Osteoblast (primary cell): Measurements from ENCODE around the gene ROBO2. TPM values are rescaled to one million over a fixed set of nuclear protein-coding genes. Genes with fewer than 3 reads are reported as not detected.

ENCODE experiments used
- DNase-seq: peaks from one replicate; pipeline ENCODE4 v3.0.0; 2011; ENCODE audit warnings: low spot score, mixed read lengths; ENCODE audit not compliant: insufficient read length; ENCODE audit errors: missing footprints
- H2AFZ ChIP-seq: 2 replicates; pipeline ENCODE4 v1.6.0; 2011; ENCODE audit warnings: mild to moderate bottlenecking, low read length
- H3K27ac ChIP-seq: 2 replicates; pipeline ENCODE4 v1.5.1; 2011; ENCODE audit warnings: mild to moderate bottlenecking, low read depth, low read length, moderate library complexity
- H3K27me3 ChIP-seq: 2 replicates; pipeline ENCODE4 v1.6.0; 2012; ENCODE audit warnings: mild to moderate bottlenecking, control low read depth, inconsistent platforms, low read length, moderate library complexity; ENCODE audit not compliant: insufficient read depth
- H3K36me3 ChIP-seq: 2 replicates; pipeline ENCODE4 v1.5.1; 2011; ENCODE audit warnings: mild to moderate bottlenecking, low read length, control low read depth, moderate library complexity; ENCODE audit not compliant: insufficient read depth
- H3K4me1 ChIP-seq: 2 replicates; pipeline ENCODE4 v1.5.1; 2011; ENCODE audit warnings: mild to moderate bottlenecking, low read length, control low read depth, moderate library complexity; ENCODE audit not compliant: insufficient read depth
- H3K4me2 ChIP-seq: 2 replicates; pipeline ENCODE4 v1.6.0; 2011; ENCODE audit warnings: mild to moderate bottlenecking, low read length; ENCODE audit not compliant: insufficient read depth
- H3K4me3 ChIP-seq: fragments of 200-600 bp; sonication (generic); 3 replicates; pipeline ENCODE4 v1.5.1; 2012; ENCODE audit warnings: mild to moderate bottlenecking, low read length, inconsistent platforms; ENCODE audit not compliant: insufficient read depth
- H3K79me2 ChIP-seq: 2 replicates; pipeline ENCODE4 v1.6.0; 2012; ENCODE audit warnings: mild to moderate bottlenecking, low read length, control low read depth, inconsistent platforms; ENCODE audit not compliant: insufficient read depth
- H3K9me3 ChIP-seq: 2 replicates; pipeline ENCODE4 v1.5.1; 2011; ENCODE audit warnings: low read depth, low read length, control low read depth
- H4K20me1 ChIP-seq: 2 replicates; pipeline ENCODE4 v1.6.0; 2012; ENCODE audit warnings: mild to moderate bottlenecking, low read length, control low read depth; ENCODE audit not compliant: insufficient read depth
- CTCF ChIP-seq: IDR thresholded peaks from 2 replicates; pipeline ENCODE4 v1.5.1; 2011; ENCODE audit warnings: mild to moderate bottlenecking, low read depth, low read length, moderate library complexity; ENCODE audit errors: extremely low read depth
- total RNA-seq: library from RNA; depleted of rRNA; stranded (reverse); fragments of >200 nt; gene quantifications from 2 replicates; pipeline ENCODE4 v1.2.3, GENCODE V29; 2012

Gene ROBO2
- total RNA-seq, 1 donor, result 0.36 TPM

DNA sequence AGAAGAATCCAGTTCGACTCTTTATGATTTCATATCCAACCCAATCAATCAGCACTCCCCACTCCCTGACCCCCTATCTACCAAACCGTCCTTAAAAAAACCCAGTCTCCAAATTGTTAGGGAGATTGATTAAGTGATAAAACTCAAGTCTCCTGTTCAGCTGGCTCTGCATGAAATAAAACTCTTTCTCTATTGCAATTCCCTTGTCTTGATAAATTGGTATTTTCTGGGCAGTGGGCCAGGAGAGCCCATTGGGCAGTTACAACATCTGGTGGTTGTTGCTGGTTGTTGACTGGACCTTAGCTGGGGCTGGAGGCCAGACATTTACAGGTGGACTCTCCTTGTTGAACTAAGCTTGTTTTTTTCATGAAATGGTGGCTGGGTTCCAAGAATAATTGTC, 642.3 kb downstream of the ROBO2 start:
- no peaks in the 10 kb centered on the region for H4K20me1 ChIP-seq
- H3K9me3 ChIP-seq, result peaks cover 1% of the 10 kb centered on the region
- no peak overlapping the region for H3K4me2 ChIP-seq
- TF ChIP-seq CTCF, result no peak
- H3K27ac ChIP-seq, result no peak overlapping the region
- H2AFZ ChIP-seq, result no peak overlapping the region
- H3K4me1 ChIP-seq, result no peaks in the 10 kb centered on the region
- H3K27me3 ChIP-seq, result no peaks in the 10 kb centered on the region
- no peak overlapping the region for H3K4me3 ChIP-seq
- H3K36me3 ChIP-seq, result no peaks in the 10 kb centered on the region
- no peaks in the 10 kb centered on the region for H3K79me2 ChIP-seq
- DNase-seq, result no peak

DNA sequence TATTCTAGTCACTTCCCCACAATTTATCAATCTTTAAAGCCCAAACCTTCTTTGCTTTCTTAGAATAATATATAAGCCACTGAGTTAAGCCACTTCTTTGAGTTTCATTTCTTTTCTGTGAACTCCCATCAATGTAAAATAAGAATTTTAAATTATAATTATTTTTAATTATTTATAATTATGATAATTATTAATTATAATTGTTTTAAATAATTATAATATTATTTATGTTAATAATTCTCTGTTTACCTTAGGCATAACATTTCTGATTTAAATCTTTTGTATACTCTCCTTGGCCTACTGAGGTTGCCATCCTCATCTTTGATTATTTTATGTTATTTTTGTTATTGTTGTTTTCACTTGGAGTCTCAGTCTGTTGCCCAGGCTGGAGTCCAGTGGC, 644.2 kb downstream of the ROBO2 start:
- no peak for TF ChIP-seq CTCF
- Histone ChIP-seq H3K27me3 (no peaks in the 10 kb centered on the region), H3K4me1 (no peaks in the 10 kb centered on the region), H4K20me1 (no peaks in the 10 kb centered on the region), H3K79me2 (no peaks in the 10 kb centered on the region), H3K4me3 (no peak overlapping the region), H3K27ac (no peak overlapping the region), H3K4me2 (no peak overlapping the region), H2AFZ (no peak overlapping the region), H3K36me3 (no peaks in the 10 kb centered on the region), H3K9me3 (no peaks in the 10 kb centered on the region)
- DNase-seq, result no peak

DNA sequence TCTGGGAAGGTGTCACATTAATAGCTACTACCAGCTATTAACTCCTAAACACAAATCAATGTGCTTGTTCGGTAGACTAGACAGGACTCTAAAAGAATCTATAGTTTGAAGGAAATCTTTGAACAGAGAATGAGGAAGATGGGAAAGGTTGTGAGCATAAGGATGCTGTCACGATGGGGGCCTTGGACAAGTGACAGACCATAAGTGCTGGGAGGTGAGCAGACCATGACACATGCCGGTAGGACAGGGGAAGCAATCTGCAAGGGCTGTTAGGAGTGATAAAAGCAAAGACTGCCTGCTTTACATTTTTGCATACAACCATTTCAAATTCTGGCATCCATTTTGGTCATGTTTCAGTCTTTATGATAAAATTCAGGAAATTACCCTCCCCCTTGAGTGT, 645.8 kb downstream of the ROBO2 start:
- H2AFZ ChIP-seq, result no peak overlapping the region
- H3K9me3 ChIP-seq, result no peaks in the 10 kb centered on the region
- no peak overlapping the region for H3K27ac ChIP-seq
- H3K79me2 ChIP-seq, result no peaks in the 10 kb centered on the region
- no peak overlapping the region for H3K4me2 ChIP-seq
- H3K27me3 ChIP-seq, result no peaks in the 10 kb centered on the region
- no peaks in the 10 kb centered on the region for H3K36me3 ChIP-seq
- H3K4me3 ChIP-seq, result no peak overlapping the region
- no peak for DNase-seq
- no peak for TF ChIP-seq CTCF
- H4K20me1 ChIP-seq, result no peaks in the 10 kb centered on the region
- no peaks in the 10 kb centered on the region for H3K4me1 ChIP-seq

- H3K36me3 ChIP-seq, result no peaks in the 10 kb centered on the region
- H2AFZ ChIP-seq, result no peak overlapping the region
- TF ChIP-seq CTCF, result no peak
- no peak overlapping the region for H3K4me3 ChIP-seq
- no peak overlapping the region for H3K27ac ChIP-seq
- no peaks in the 10 kb centered on the region for H3K27me3 ChIP-seq
- DNase-seq, result no peak
- no peaks in the 10 kb centered on the region for H4K20me1 ChIP-seq
- H3K9me3 ChIP-seq, result no peaks in the 10 kb centered on the region
- no peak overlapping the region for H3K4me2 ChIP-seq
- H3K79me2 ChIP-seq, result no peaks in the 10 kb centered on the region
- H3K4me1 ChIP-seq, result no peaks in the 10 kb centered on the region
Observed at GRCh38 chr3:77686560-77686959, 646.7 kb downstream of the ROBO2 start.
